Neural cell (in vitro differentiated cells): ENCODE data around the gene RAP1GAP2. TPM values are rescaled to one million over a fixed set of nuclear protein-coding genes. Genes with fewer than 3 reads are reported as not detected.

Experiments used
- H2AFZ ChIP-seq: fragments of 200-600, 300-800 bp; sonication (generic), shearing (Covaris generic); 2 replicates; pipeline ENCODE4 v1.6.0; 2014; ENCODE audit warnings: low read depth, mild to moderate bottlenecking, antibody characterized with exemption, low read length, moderate library complexity
- H3F3A ChIP-seq: fragments of 200-600 bp; shearing (Covaris generic); 2 replicates; pipeline ENCODE4 v1.6.1; 2016; ENCODE audit warnings: mild to moderate bottlenecking, moderate library complexity, mixed read lengths, antibody characterized with exemption, low read length; ENCODE audit not compliant: insufficient read depth, poor library complexity, severe bottlenecking
- H3K27ac ChIP-seq: fragments of 200-600, 300-800 bp; sonication (generic), shearing (Covaris generic); 2 replicates; pipeline ENCODE4 v1.5.1; 2014; ENCODE audit warnings: mild to moderate bottlenecking, low read length, moderate library complexity
- H3K27me3 ChIP-seq: fragments of 300-800, 200-600 bp; sonication (generic), shearing (Covaris generic); 2 replicates; pipeline ENCODE4 v1.6.0; 2014; ENCODE audit warnings: mild to moderate bottlenecking, low read depth, low read length, moderate library complexity; ENCODE audit not compliant: insufficient read depth
- H3K36me3 ChIP-seq: fragments of 300-800, 200-600 bp; sonication (generic), shearing (Covaris generic); 2 replicates; pipeline ENCODE4 v1.5.1; 2014; ENCODE audit warnings: mild to moderate bottlenecking, antibody characterized with exemption, low read length, moderate library complexity; ENCODE audit not compliant: insufficient read depth
- H3K4me2 ChIP-seq: fragments of 300-800, 200-600 bp; sonication (generic), shearing (Covaris generic); 2 replicates; pipeline ENCODE4 v1.6.0; 2014; ENCODE audit warnings: mild to moderate bottlenecking, low read length
- H3K4me3 ChIP-seq: fragments of 300-800, 200-600 bp; sonication (generic), shearing (Covaris generic); 2 replicates; pipeline ENCODE4 v1.5.1; 2014; ENCODE audit warnings: mild to moderate bottlenecking, low read length, moderate library complexity
- H3K79me2 ChIP-seq: fragments of 200-600 bp; shearing (Covaris generic); replicated peaks from 2 replicates; pipeline ENCODE4 v1.6.0; 2014; ENCODE audit warnings: mild to moderate bottlenecking, low read length, moderate library complexity; ENCODE audit not compliant: insufficient read depth
- H3K9ac ChIP-seq: fragments of 300-800, 200-600 bp; sonication (generic), shearing (Covaris generic); 2 replicates; pipeline ENCODE4 v1.6.1; 2016; ENCODE audit warnings: mild to moderate bottlenecking, low read length, mixed read lengths
- H3K9me2 ChIP-seq: fragments of 200-600 bp; shearing (Covaris generic); 2 replicates; pipeline ENCODE4 v1.6.1; 2016; ENCODE audit warnings: mild to moderate bottlenecking, low read length, mixed read lengths; ENCODE audit not compliant: insufficient read depth
- H3K9me3 ChIP-seq: fragments of 200-600, 300-800 bp; sonication (generic), shearing (Covaris generic); 2 replicates; pipeline ENCODE4 v1.6.1; 2016; ENCODE audit warnings: mild to moderate bottlenecking, mixed run types, low read length, moderate library complexity, mixed read lengths
- H4K20me1 ChIP-seq: fragments of 200-600 bp; shearing (Covaris generic); 2 replicates; pipeline ENCODE4 v1.6.1; 2016; ENCODE audit warnings: mild to moderate bottlenecking, mixed run types; ENCODE audit not compliant: insufficient read depth
- EP300 ChIP-seq: fragments of 450-650 bp; conservative IDR thresholded peaks from 2 replicates; pipeline ENCODE4 v1.6.1; 2014; ENCODE audit warnings: antibody characterized with exemption, mild to moderate bottlenecking, moderate library complexity; ENCODE audit not compliant: poor library complexity, severe bottlenecking
- EZH2 ChIP-seq: fragments of 200-600, 300-800 bp; shearing (Covaris generic), sonication (generic); IDR thresholded peaks from 2 replicates; pipeline ENCODE4 v1.6.1; 2014; ENCODE audit warnings: antibody characterized with exemption, low read length, borderline replicate concordance, mild to moderate bottlenecking; ENCODE audit not compliant: insufficient read depth, poor library complexity, severe bottlenecking
- MXI1 ChIP-seq: fragments of 450-650 bp; conservative IDR thresholded peaks from 2 replicates; pipeline ENCODE4 v1.6.1; 2014; ENCODE audit warnings: antibody characterized with exemption, mild to moderate bottlenecking; ENCODE audit not compliant: poor library complexity, severe bottlenecking
- POLR2AphosphoS5 ChIP-seq: IDR thresholded peaks from 2 replicates; pipeline ENCODE4 v1.6.1; 2012
- RAD21 ChIP-seq: fragments of 450-650 bp; conservative IDR thresholded peaks from 2 replicates; pipeline ENCODE4 v1.6.1; 2014; ENCODE audit warnings: antibody characterized with exemption, mild to moderate bottlenecking, moderate library complexity
- REST ChIP-seq: IDR thresholded peaks from 2 replicates; pipeline ENCODE4 v1.6.1; 2012; ENCODE audit warnings: borderline replicate concordance
- SMC3 ChIP-seq: fragments of 450-650 bp; conservative IDR thresholded peaks from 2 replicates; pipeline ENCODE4 v1.6.1; 2014; ENCODE audit warnings: antibody characterized with exemption, mild to moderate bottlenecking, moderate library complexity; ENCODE audit not compliant: poor library complexity
- TAF1 ChIP-seq: IDR thresholded peaks from 2 replicates; pipeline ENCODE4 v1.6.1; 2012; ENCODE audit warnings: low read depth
- polyA plus RNA-seq: library from polyadenylated mRNA; depleted of rRNA; stranded (reverse); fragments of >200 nt; gene quantifications from 2 replicates; pipeline ENCODE4 v1.2.3, GENCODE V29; 2014
- TF ChIP-seq, protein P1 (sequence below): fragments of 450-650 bp; IDR thresholded peaks from 2 replicates; pipeline ENCODE4 v1.5.1; 2014; ENCODE audit warnings: antibody characterized with exemption, mild to moderate bottlenecking, moderate library complexity; ENCODE audit not compliant: poor library complexity, severe bottlenecking

Gene RAP1GAP2
- polyA plus RNA-seq, 1 donor from 2014 or later: 14.8 TPM

- no peaks in the 10 kb centered on the region for H3K27me3 ChIP-seq
- H3K9me3 ChIP-seq: no peaks in the 10 kb centered on the region
- no peaks in the 10 kb centered on the region for H3F3A ChIP-seq
- no peak overlapping the region for H3K4me3 ChIP-seq
- TF ChIP-seq RAD21 (no peak), SMC3 (no peak), POLR2AphosphoS5 (no peak), EP300 (no peak), REST (no peak), EZH2 (no peak), MXI1 (no peak), TAF1 (no peak)
- TF ChIP-seq, protein P1, sequence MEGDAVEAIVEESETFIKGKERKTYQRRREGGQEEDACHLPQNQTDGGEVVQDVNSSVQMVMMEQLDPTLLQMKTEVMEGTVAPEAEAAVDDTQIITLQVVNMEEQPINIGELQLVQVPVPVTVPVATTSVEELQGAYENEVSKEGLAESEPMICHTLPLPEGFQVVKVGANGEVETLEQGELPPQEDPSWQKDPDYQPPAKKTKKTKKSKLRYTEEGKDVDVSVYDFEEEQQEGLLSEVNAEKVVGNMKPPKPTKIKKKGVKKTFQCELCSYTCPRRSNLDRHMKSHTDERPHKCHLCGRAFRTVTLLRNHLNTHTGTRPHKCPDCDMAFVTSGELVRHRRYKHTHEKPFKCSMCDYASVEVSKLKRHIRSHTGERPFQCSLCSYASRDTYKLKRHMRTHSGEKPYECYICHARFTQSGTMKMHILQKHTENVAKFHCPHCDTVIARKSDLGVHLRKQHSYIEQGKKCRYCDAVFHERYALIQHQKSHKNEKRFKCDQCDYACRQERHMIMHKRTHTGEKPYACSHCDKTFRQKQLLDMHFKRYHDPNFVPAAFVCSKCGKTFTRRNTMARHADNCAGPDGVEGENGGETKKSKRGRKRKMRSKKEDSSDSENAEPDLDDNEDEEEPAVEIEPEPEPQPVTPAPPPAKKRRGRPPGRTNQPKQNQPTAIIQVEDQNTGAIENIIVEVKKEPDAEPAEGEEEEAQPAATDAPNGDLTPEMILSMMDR: no peak
- H4K20me1 ChIP-seq: no peaks in the 10 kb centered on the region
- H3K4me2 ChIP-seq: no peak overlapping the region
- H2AFZ ChIP-seq: no peak overlapping the region
- no peaks in the 10 kb centered on the region for H3K36me3 ChIP-seq
- H3K9me2 ChIP-seq: no peaks in the 10 kb centered on the region
- H3K9ac ChIP-seq: no peak overlapping the region
- H3K27ac ChIP-seq: no peak overlapping the region
- H3K79me2 ChIP-seq: no peaks in the 10 kb centered on the region
Measured at GRCh38 chr17:2925011-2925410, 128.8 kb downstream of the RAP1GAP2 start.

DNA sequence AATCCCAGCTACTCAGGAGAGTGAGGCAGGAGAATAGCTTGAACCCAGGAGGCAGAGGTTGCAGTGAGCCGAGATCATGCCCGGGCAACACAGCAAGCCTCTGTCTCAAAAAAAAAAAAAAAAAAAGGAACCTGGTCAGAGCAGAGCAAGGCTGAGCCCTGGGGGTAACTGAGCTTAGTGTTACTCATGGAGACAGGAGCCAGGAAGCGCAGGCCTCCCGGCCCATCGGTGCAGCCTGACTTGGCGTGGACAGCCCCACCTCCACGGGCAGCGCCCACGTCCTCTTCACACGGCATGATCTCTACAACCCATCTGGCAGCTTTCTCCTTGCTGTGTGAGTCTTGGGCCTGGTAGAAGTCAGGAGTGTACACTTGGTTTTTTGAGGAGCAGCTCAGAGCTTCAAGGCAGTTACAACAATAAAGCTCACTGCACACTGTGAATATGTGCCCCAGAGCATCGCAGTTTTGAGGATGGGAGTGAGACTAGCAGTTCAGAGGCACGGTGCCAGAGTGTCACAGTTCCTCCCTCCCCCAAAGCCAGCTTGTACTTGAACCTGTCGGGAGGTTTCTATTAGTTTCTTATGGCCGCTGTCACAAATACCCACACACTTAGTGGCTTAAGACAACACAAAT lies 129.9 kb downstream of the RAP1GAP2 start:
- Histone ChIP-seq H3K9ac (no peak overlapping the region), H3K9me3 (no peaks in the 10 kb centered on the region), H3K27ac (no peak overlapping the region), H3K4me3 (no peak overlapping the region), H3K79me2 (no peaks in the 10 kb centered on the region), H3K4me2 (no peak overlapping the region), H3K36me3 (no peaks in the 10 kb centered on the region), H2AFZ (no peak overlapping the region), H4K20me1 (no peaks in the 10 kb centered on the region), H3K9me2 (no peaks in the 10 kb centered on the region), H3K27me3 (no peaks in the 10 kb centered on the region), H3F3A (no peaks in the 10 kb centered on the region)
- TF ChIP-seq SMC3 (no peak), POLR2AphosphoS5 (no peak), TAF1 (no peak), REST (no peak), MXI1 (no peak), EZH2 (no peak), EP300 (no peak), RAD21 (no peak)
- TF ChIP-seq, protein P1: no peak
